Measurements from ENCODE around the gene TMOD1. TPM values are rescaled to one million over a fixed set of nuclear protein-coding genes. Genes with fewer than 3 reads are reported as not detected.

Gene TMOD1
- total and polyA plus RNA-seq, 2 experiments from 2014 or later, result 0.69 to 4.5 TPM

DNA sequence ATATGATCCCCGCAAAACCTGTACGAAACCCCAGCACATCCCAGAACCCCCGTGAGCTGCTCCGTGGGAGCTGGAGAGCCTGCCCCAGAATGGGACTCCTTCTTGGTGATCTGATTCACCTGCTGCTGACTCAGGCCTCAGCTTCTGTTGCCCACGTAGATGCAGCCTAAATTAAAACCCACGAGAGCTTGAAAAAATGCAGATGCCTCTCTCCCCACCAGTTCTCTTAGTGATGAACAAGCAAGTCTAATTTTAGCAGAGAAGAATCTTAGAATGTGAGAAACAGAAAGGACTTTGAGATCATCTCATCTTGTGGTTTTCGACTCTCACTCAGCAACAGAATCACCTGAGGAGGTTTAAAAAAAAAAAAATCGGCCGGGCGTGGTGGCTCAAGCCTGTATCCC, 57.6 kb downstream of the TMOD1 start:
- Histone ChIP-seq H3K9me2 (ENCODE audit: insufficient read depth) (no peaks in the 10 kb centered on the region), H3K4me1 (ENCODE audit: insufficient read depth) (peaks cover 15% of the 10 kb centered on the region), H3F3A (replicated peaks; ENCODE audit: low read depth) (no peaks in the 10 kb centered on the region), H2AFZ (no peak overlapping the region), H4K20me1 (replicated peaks; ENCODE audit: insufficient read depth) (no peaks in the 10 kb centered on the region), H3K27ac (ENCODE audit: low read depth) (no peak overlapping the region), H3K4me2 (no peak overlapping the region), H3K4me3 (no peak overlapping the region), H3K36me3 (ENCODE audit: insufficient read depth) (no peaks in the 10 kb centered on the region), H3K27me3 (ENCODE audit: insufficient read depth) (no peaks in the 10 kb centered on the region), H3K79me2 (replicated peaks; ENCODE audit: insufficient read depth) (no peaks in the 10 kb centered on the region)
- Mint-ChIP-seq H3K9me3 (no peaks in the 10 kb centered on the region), H3K4me3 (no peak overlapping the region), H3K27ac (no peak overlapping the region), H3K4me1 (peaks cover 22% of the 10 kb centered on the region), H3K36me3 (ENCODE audit: low read depth) (no peaks in the 10 kb centered on the region), H3K27me3 (ENCODE audit: insufficient read depth, low read depth, poor library complexity) (peaks cover 14% of the 10 kb centered on the region)
- DNase-seq (ENCODE audit: low spot score) (no peak), ATAC-seq (no peak)
- TF ChIP-seq, protein P1, sequence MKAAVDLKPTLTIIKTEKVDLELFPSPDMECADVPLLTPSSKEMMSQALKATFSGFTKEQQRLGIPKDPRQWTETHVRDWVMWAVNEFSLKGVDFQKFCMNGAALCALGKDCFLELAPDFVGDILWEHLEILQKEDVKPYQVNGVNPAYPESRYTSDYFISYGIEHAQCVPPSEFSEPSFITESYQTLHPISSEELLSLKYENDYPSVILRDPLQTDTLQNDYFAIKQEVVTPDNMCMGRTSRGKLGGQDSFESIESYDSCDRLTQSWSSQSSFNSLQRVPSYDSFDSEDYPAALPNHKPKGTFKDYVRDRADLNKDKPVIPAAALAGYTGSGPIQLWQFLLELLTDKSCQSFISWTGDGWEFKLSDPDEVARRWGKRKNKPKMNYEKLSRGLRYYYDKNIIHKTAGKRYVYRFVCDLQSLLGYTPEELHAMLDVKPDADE (IDR thresholded peaks at IDR 0.05), result no peak
- TF ChIP-seq CREB1 (CRISPR knock-in tag; IDR thresholded peaks at IDR 0.05; ENCODE audit: low read depth), result no peak
- no peak for TF ChIP-seq ZNF114 (CRISPR knock-in tag; IDR thresholded peaks at IDR 0.05)
- no peak for TF ChIP-seq STAT1 (IDR thresholded peaks at IDR 0.05; ENCODE audit: unreplicated experiment)
- TF ChIP-seq CTCF (conservative IDR thresholded peaks at IDR 0.05; ENCODE audit: low read depth in 2 of 2), result no peak
- TF ChIP-seq, protein P2, sequence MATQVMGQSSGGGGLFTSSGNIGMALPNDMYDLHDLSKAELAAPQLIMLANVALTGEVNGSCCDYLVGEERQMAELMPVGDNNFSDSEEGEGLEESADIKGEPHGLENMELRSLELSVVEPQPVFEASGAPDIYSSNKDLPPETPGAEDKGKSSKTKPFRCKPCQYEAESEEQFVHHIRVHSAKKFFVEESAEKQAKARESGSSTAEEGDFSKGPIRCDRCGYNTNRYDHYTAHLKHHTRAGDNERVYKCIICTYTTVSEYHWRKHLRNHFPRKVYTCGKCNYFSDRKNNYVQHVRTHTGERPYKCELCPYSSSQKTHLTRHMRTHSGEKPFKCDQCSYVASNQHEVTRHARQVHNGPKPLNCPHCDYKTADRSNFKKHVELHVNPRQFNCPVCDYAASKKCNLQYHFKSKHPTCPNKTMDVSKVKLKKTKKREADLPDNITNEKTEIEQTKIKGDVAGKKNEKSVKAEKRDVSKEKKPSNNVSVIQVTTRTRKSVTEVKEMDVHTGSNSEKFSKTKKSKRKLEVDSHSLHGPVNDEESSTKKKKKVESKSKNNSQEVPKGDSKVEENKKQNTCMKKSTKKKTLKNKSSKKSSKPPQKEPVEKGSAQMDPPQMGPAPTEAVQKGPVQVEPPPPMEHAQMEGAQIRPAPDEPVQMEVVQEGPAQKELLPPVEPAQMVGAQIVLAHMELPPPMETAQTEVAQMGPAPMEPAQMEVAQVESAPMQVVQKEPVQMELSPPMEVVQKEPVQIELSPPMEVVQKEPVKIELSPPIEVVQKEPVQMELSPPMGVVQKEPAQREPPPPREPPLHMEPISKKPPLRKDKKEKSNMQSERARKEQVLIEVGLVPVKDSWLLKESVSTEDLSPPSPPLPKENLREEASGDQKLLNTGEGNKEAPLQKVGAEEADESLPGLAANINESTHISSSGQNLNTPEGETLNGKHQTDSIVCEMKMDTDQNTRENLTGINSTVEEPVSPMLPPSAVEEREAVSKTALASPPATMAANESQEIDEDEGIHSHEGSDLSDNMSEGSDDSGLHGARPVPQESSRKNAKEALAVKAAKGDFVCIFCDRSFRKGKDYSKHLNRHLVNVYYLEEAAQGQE (IDR thresholded peaks at IDR 0.05; ENCODE audit: unreplicated experiment), result no peak
- TF ChIP-seq ZNF462 (CRISPR knock-in tag; IDR thresholded peaks at IDR 0.05), result no peak
- TF ChIP-seq POLR2AphosphoS5 (IDR thresholded peaks at IDR 0.05; ENCODE audit: low read depth), result no peak
- TF ChIP-seq JUNB (IDR thresholded peaks at IDR 0.05; ENCODE audit: unreplicated experiment), result no peak
- no peak for TF ChIP-seq EZH2phosphoT487 (IDR thresholded peaks at IDR 0.05; ENCODE audit: unreplicated experiment)
- no peak for TF ChIP-seq EZH2 (IDR thresholded peaks at IDR 0.05; ENCODE audit: low read depth, unreplicated experiment)
- TF ChIP-seq NANOG (IDR thresholded peaks at IDR 0.05; ENCODE audit: borderline replicate concordance), result no peak
- no peak for TF ChIP-seq ZNF331 (CRISPR knock-in tag; IDR thresholded peaks at IDR 0.05; ENCODE audit: low read depth)

Data from GM23338 (cell line).